Astrocyte (in vitro differentiated cells and primary cell): ENCODE data around the gene MTARC2. TPM values are rescaled to one million over a fixed set of nuclear protein-coding genes. Genes with fewer than 3 reads are reported as not detected.

Source experiments
- DNase-seq: peaks from one replicate; pipeline ENCODE4 v3.0.0-alpha.2; 2010; ENCODE audit warnings: low read depth
- FAIRE-seq: peaks from 2 replicates; lab custom pipeline; 2011; peaks lifted over from hg19 to GRCh38; lab: Jason Lieb, UNC
- H2AFZ ChIP-seq: 2 replicates; pipeline ENCODE4 v1.6.0; 2012; ENCODE audit warnings: low read depth, low read length, inconsistent platforms
- H3K27ac ChIP-seq: 2 replicates; pipeline ENCODE4 v1.5.1; 2011; ENCODE audit warnings: low read depth, low read length, inconsistent platforms
- H3K27me3 ChIP-seq: 2 replicates; pipeline ENCODE4 v1.6.0; 2011; ENCODE audit warnings: low read length, inconsistent platforms; ENCODE audit not compliant: insufficient read depth
- H3K36me3 ChIP-seq: 2 replicates; pipeline ENCODE4 v1.5.1; 2011; ENCODE audit warnings: low read length, inconsistent platforms; ENCODE audit not compliant: insufficient read depth
- H3K4me1 ChIP-seq: 2 replicates; pipeline ENCODE4 v1.5.1; 2011; ENCODE audit warnings: low read length, inconsistent platforms; ENCODE audit not compliant: insufficient read depth
- H3K4me2 ChIP-seq: 2 replicates; pipeline ENCODE4 v1.6.0; 2012; ENCODE audit warnings: low read length, inconsistent platforms
- H3K4me3 ChIP-seq: 2 replicates; pipeline ENCODE4 v1.5.1; 2011; ENCODE audit warnings: low read depth, mild to moderate bottlenecking, low read length, inconsistent platforms; ENCODE audit not compliant: insufficient read depth
- H3K79me2 ChIP-seq: 2 replicates; pipeline ENCODE4 v1.6.0; 2012; ENCODE audit warnings: mild to moderate bottlenecking, low read length, inconsistent platforms; ENCODE audit not compliant: insufficient read depth
- H3K9ac ChIP-seq: 2 replicates; pipeline ENCODE4 v1.6.0; 2012; ENCODE audit warnings: mild to moderate bottlenecking, low read length, inconsistent platforms
- H3K9me3 ChIP-seq: 2 replicates; pipeline ENCODE4 v1.5.1; 2012; ENCODE audit warnings: low read depth, mild to moderate bottlenecking, low read length, inconsistent platforms; ENCODE audit not compliant: insufficient read depth
- H4K20me1 ChIP-seq: 2 replicates; pipeline ENCODE4 v1.6.0; 2012; ENCODE audit warnings: low read length, inconsistent platforms; ENCODE audit not compliant: insufficient read depth
- H3K27ac Mint-ChIP-seq: one replicate; pipeline ENCODE4 v1.8.0; 2021; ENCODE audit warnings: mild to moderate bottlenecking, mixed read lengths; ENCODE audit not compliant: unreplicated experiment
- H3K27me3 Mint-ChIP-seq: one replicate; pipeline ENCODE4 v1.8.0; 2021; ENCODE audit warnings: low read depth, mixed read lengths; ENCODE audit not compliant: unreplicated experiment
- H3K36me3 Mint-ChIP-seq: one replicate; pipeline ENCODE4 v1.8.0; 2021; ENCODE audit warnings: low read depth, mixed read lengths; ENCODE audit not compliant: unreplicated experiment
- H3K4me1 Mint-ChIP-seq: one replicate; pipeline ENCODE4 v1.8.0; 2021; ENCODE audit warnings: low read depth, mixed read lengths; ENCODE audit not compliant: unreplicated experiment
- H3K4me3 Mint-ChIP-seq: one replicate; pipeline ENCODE4 v1.8.0; 2021; ENCODE audit warnings: mild to moderate bottlenecking, moderate library complexity, mixed read lengths; ENCODE audit not compliant: unreplicated experiment
- H3K9me3 Mint-ChIP-seq: one replicate; pipeline ENCODE4 v1.8.0; 2021; ENCODE audit warnings: mild to moderate bottlenecking, mixed read lengths; ENCODE audit not compliant: unreplicated experiment
- EZH2 ChIP-seq: IDR thresholded peaks from 2 replicates; pipeline ENCODE4 v1.6.1; 2012; ENCODE audit warnings: mild to moderate bottlenecking, low read length, inconsistent platforms; ENCODE audit not compliant: insufficient read depth
- total RNA-seq: library from RNA; stranded (reverse); gene quantifications from 2 replicates; pipeline ENCODE4 v1.2.1, GENCODE V29; 2021
- TF ChIP-seq, protein P1 (sequence below): IDR thresholded peaks from 2 replicates; pipeline ENCODE4 v1.5.1; 2011; ENCODE audit warnings: low read depth, mild to moderate bottlenecking, inconsistent platforms, low read length, moderate library complexity; ENCODE audit not compliant: insufficient read depth

The MTARC2 gene
- total RNA-seq, 1 donor from 2014 or later: 3.1 TPM

- H3K4me1 Mint-ChIP-seq: peaks cover 6% of the 10 kb centered on the region
- Histone ChIP-seq H3K4me3 (peak within 1 kb of the TSS; percentile 56), H3K4me1 (peaks cover 9% of the 10 kb centered on the region), H3K4me2 (peak within 1 kb of the TSS; percentile 92), H3K36me3 (no peaks in the 10 kb centered on the region), H3K9ac (peak within 1 kb of the TSS; percentile 61), H3K9me3 (no peaks in the 10 kb centered on the region), H4K20me1 (no peaks in the 10 kb centered on the region), H3K79me2 (no peaks in the 10 kb centered on the region), H2AFZ (peak within 1 kb of the TSS; percentile 79), H3K27ac (no peak within 1 kb of the TSS), H3K27me3 (no peaks in the 10 kb centered on the region)
- no peaks in the 10 kb centered on the region for H3K36me3 Mint-ChIP-seq
- FAIRE-seq (no peak), DNase-seq (peak; percentile 35)
- no peaks in the 10 kb centered on the region for H3K9me3 Mint-ChIP-seq
- peaks cover 6% of the 10 kb centered on the region for H3K27me3 Mint-ChIP-seq
- no peak within 1 kb of the TSS for H3K27ac Mint-ChIP-seq
- H3K4me3 Mint-ChIP-seq: peak within 1 kb of the TSS; percentile 85
- TF ChIP-seq, protein P1, sequence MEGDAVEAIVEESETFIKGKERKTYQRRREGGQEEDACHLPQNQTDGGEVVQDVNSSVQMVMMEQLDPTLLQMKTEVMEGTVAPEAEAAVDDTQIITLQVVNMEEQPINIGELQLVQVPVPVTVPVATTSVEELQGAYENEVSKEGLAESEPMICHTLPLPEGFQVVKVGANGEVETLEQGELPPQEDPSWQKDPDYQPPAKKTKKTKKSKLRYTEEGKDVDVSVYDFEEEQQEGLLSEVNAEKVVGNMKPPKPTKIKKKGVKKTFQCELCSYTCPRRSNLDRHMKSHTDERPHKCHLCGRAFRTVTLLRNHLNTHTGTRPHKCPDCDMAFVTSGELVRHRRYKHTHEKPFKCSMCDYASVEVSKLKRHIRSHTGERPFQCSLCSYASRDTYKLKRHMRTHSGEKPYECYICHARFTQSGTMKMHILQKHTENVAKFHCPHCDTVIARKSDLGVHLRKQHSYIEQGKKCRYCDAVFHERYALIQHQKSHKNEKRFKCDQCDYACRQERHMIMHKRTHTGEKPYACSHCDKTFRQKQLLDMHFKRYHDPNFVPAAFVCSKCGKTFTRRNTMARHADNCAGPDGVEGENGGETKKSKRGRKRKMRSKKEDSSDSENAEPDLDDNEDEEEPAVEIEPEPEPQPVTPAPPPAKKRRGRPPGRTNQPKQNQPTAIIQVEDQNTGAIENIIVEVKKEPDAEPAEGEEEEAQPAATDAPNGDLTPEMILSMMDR: no peak
- no peak for TF ChIP-seq EZH2
These were observed 38.4 kb downstream of the MTARC2 start, which contains the start of gene MTARC1 for GRCh38 chr1:220786337-220787068. MTARC1 (plus strand) TSS chr1:220786913; CDS start chr1:220786945, 32 bp downstream.

GRCh38 chr1:220787069-220787619, 39.0 kb downstream of the MTARC2 start:
- Mint-ChIP-seq H3K27ac (no peak overlapping the region), H3K4me1 (peaks cover 6% of the 10 kb centered on the region), H3K36me3 (no peaks in the 10 kb centered on the region), H3K27me3 (peaks cover 6% of the 10 kb centered on the region), H3K9me3 (no peaks in the 10 kb centered on the region), H3K4me3 (peak overlapping the region; percentile 85)
- H2AFZ ChIP-seq: peak overlapping the region; percentile 79
- H3K4me1 ChIP-seq: peaks cover 9% of the 10 kb centered on the region
- H3K4me2 ChIP-seq: peak overlapping the region; percentile 92
- H3K36me3 ChIP-seq: no peaks in the 10 kb centered on the region
- H4K20me1 ChIP-seq: no peaks in the 10 kb centered on the region
- TF ChIP-seq, protein P1: no peak
- no peak for TF ChIP-seq EZH2
- peak overlapping the region; percentile 61 for H3K9ac ChIP-seq
- no peak overlapping the region for H3K27ac ChIP-seq
- no peaks in the 10 kb centered on the region for H3K27me3 ChIP-seq
- no peaks in the 10 kb centered on the region for H3K9me3 ChIP-seq
- DNase-seq (no peak), FAIRE-seq (no peak)
- H3K79me2 ChIP-seq: no peaks in the 10 kb centered on the region
- peak overlapping the region; percentile 56 for H3K4me3 ChIP-seq

GRCh38 chr1:220788900-220789299, 40.8 kb downstream of the MTARC2 start:
- Histone ChIP-seq H3K36me3 (no peaks in the 10 kb centered on the region), H3K4me1 (peaks cover 9% of the 10 kb centered on the region), H2AFZ (no peak overlapping the region), H3K27ac (no peak overlapping the region), H3K79me2 (no peaks in the 10 kb centered on the region), H3K9ac (no peak overlapping the region), H3K4me2 (no peak overlapping the region), H3K9me3 (no peaks in the 10 kb centered on the region), H4K20me1 (no peaks in the 10 kb centered on the region), H3K4me3 (no peak overlapping the region), H3K27me3 (no peaks in the 10 kb centered on the region)
- Mint-ChIP-seq H3K36me3 (no peaks in the 10 kb centered on the region), H3K9me3 (no peaks in the 10 kb centered on the region), H3K4me1 (peaks cover 6% of the 10 kb centered on the region), H3K4me3 (no peak overlapping the region), H3K27ac (no peak overlapping the region), H3K27me3 (peaks cover 6% of the 10 kb centered on the region)
- no peak for DNase-seq
- FAIRE-seq: no peak
- TF ChIP-seq, protein P1: no peak
- TF ChIP-seq EZH2: no peak
